Measurements from ENCODE around the gene PRR7.

PRR7 gene

GRCh38 chr5:177499842-177500241 is 53.2 kb downstream of the PRR7 start:
- DNase-seq (ENCODE audit: low read depth): no peak

GRCh38 chr5:177500685-177501522 is 54.3 kb downstream of the PRR7 start:
- peak; percentile 75 for DNase-seq (ENCODE audit: low read depth)

- DNase-seq (ENCODE audit: low read depth): no peak
Observed at GRCh38 chr5:177501874-177502678, 55.5 kb downstream of the PRR7 start.

GRCh38 chr5:177502886-177503285 is 56.3 kb downstream of the PRR7 start:
- no peak for DNase-seq (ENCODE audit: low read depth)

- DNase-seq (ENCODE audit: low read depth): no peak
Observed at GRCh38 chr5:177503351-177504085, 56.9 kb downstream of the PRR7 start.

GRCh38 chr5:177504086-177505056 is 57.8 kb downstream of the PRR7 start:
- DNase-seq (ENCODE audit: low read depth): no peak

GRCh38 chr5:177505075-177505474 is 58.5 kb downstream of the PRR7 start:
- DNase-seq (ENCODE audit: low read depth): no peak
